Measurements from ENCODE around the gene TFB1M. TPM values are rescaled to one million over a fixed set of nuclear protein-coding genes. Genes with fewer than 3 reads are reported as not detected.

The TFB1M gene
- total RNA-seq, 1 experiment from 2014 or later, result 45.0 TPM

GRCh38 chr6:155228546-155229166 is 85.6 kb downstream of the TFB1M start:
- Histone ChIP-seq H3K36me3 (ENCODE audit: insufficient read depth, low read length) (no peaks in the 10 kb centered on the region), H3K4me1 (ENCODE audit: low read length) (no peaks in the 10 kb centered on the region), H3K4me3 (ENCODE audit: low read length) (no peak overlapping the region), H3K27me3 (ENCODE audit: low read length) (no peaks in the 10 kb centered on the region), H3K9me3 (ENCODE audit: low read length) (no peaks in the 10 kb centered on the region), H2AFZ (ENCODE audit: low read length) (no peak overlapping the region), H3K9me2 (replicated peaks; ENCODE audit: insufficient read depth, low read length) (no peaks in the 10 kb centered on the region), H3K79me2 (ENCODE audit: low read length) (no peaks in the 10 kb centered on the region), H3K27ac (ENCODE audit: low read length) (no peak overlapping the region), H3K4me2 (ENCODE audit: low read depth, low read length, poor library complexity, severe bottlenecking) (no peak overlapping the region), H4K20me1 (ENCODE audit: insufficient read depth, low read depth, low read length) (no peaks in the 10 kb centered on the region), H3K9ac (ENCODE audit: low read length) (no peak overlapping the region)
- DNase-seq, result no peak

DNA sequence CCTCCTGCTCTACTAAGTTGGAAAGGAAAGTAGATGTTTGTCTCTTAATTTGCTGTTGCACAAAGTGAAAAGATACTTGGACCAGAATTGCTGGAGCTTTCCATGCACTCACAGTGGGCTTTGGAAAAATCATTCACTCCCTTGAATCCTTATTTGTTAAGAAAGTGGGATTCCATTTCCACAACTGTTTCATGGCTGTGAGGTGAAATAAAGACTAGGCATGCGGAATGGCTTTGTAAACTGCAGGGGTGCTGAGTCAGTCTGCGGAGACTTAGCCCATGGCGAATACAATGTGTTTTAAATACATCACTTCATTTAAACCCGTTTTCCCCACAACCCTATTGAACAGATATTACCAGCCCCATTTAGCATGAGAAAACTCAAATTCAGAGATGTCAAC is 87.2 kb downstream of the TFB1M start:
- Histone ChIP-seq H3K9ac (ENCODE audit: low read length) (no peak overlapping the region), H2AFZ (ENCODE audit: low read length) (no peak overlapping the region), H3K27me3 (ENCODE audit: low read length) (no peaks in the 10 kb centered on the region), H4K20me1 (ENCODE audit: insufficient read depth, low read depth, low read length) (no peaks in the 10 kb centered on the region), H3K27ac (ENCODE audit: low read length) (no peak overlapping the region), H3K4me3 (ENCODE audit: low read length) (no peak overlapping the region), H3K79me2 (ENCODE audit: low read length) (no peaks in the 10 kb centered on the region), H3K9me3 (ENCODE audit: low read length) (no peaks in the 10 kb centered on the region), H3K36me3 (ENCODE audit: insufficient read depth, low read length) (no peaks in the 10 kb centered on the region), H3K4me1 (ENCODE audit: low read length) (no peaks in the 10 kb centered on the region), H3K4me2 (ENCODE audit: low read depth, low read length, poor library complexity, severe bottlenecking) (no peak overlapping the region), H3K9me2 (replicated peaks; ENCODE audit: insufficient read depth, low read length) (no peaks in the 10 kb centered on the region)
- no peak for DNase-seq

GRCh38 chr6:155224618-155225017 is 89.7 kb downstream of the TFB1M start:
- Histone ChIP-seq H2AFZ (ENCODE audit: low read length) (no peak overlapping the region), H3K36me3 (ENCODE audit: insufficient read depth, low read length) (no peaks in the 10 kb centered on the region), H3K4me1 (ENCODE audit: low read length) (no peaks in the 10 kb centered on the region), H3K9me2 (replicated peaks; ENCODE audit: insufficient read depth, low read length) (no peaks in the 10 kb centered on the region), H4K20me1 (ENCODE audit: insufficient read depth, low read depth, low read length) (no peaks in the 10 kb centered on the region), H3K4me3 (ENCODE audit: low read length) (no peak overlapping the region), H3K9me3 (ENCODE audit: low read length) (no peaks in the 10 kb centered on the region), H3K79me2 (ENCODE audit: low read length) (no peaks in the 10 kb centered on the region), H3K9ac (ENCODE audit: low read length) (no peak overlapping the region), H3K4me2 (ENCODE audit: low read depth, low read length, poor library complexity, severe bottlenecking) (no peak overlapping the region), H3K27me3 (ENCODE audit: low read length) (no peaks in the 10 kb centered on the region), H3K27ac (ENCODE audit: low read length) (no peak overlapping the region)
- DNase-seq, result no peak

GRCh38 chr6:155223646-155224451 is 90.4 kb downstream of the TFB1M start:
- H3K9me2 ChIP-seq (replicated peaks; ENCODE audit: insufficient read depth, low read length), result no peaks in the 10 kb centered on the region
- no peaks in the 10 kb centered on the region for H3K36me3 ChIP-seq (ENCODE audit: insufficient read depth, low read length)
- no peak for DNase-seq
- no peak overlapping the region for H3K4me3 ChIP-seq (ENCODE audit: low read length)
- H3K27ac ChIP-seq (ENCODE audit: low read length), result no peak overlapping the region
- H3K4me2 ChIP-seq (ENCODE audit: low read depth, low read length, poor library complexity, severe bottlenecking), result no peak overlapping the region
- no peak overlapping the region for H2AFZ ChIP-seq (ENCODE audit: low read length)
- no peaks in the 10 kb centered on the region for H3K27me3 ChIP-seq (ENCODE audit: low read length)
- no peaks in the 10 kb centered on the region for H3K79me2 ChIP-seq (ENCODE audit: low read length)
- H3K9ac ChIP-seq (ENCODE audit: low read length), result no peak overlapping the region
- H3K9me3 ChIP-seq (ENCODE audit: low read length), result no peaks in the 10 kb centered on the region
- H3K4me1 ChIP-seq (ENCODE audit: low read length), result no peaks in the 10 kb centered on the region
- H4K20me1 ChIP-seq (ENCODE audit: insufficient read depth, low read depth, low read length), result no peaks in the 10 kb centered on the region

DNA sequence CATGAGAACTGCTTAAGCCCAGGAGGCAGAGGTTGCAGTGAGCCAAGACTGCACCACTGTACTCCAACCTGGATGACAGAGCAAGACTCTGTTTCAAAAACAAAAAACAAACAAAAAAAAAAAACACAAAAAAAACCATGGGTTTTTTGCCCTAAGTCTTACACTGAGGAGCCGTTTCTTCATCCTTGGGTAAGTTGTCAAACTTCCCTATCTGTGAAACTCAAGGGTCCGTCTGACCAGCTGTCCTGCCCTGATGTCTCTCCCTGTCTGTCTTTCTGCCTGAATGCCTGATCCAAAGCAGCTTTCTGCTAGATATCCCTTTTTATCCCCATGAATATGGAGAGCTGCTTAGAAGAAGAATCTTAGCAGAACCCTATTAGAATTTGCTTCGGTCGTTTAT is 91.8 kb downstream of the TFB1M start:
- H3K36me3 ChIP-seq (ENCODE audit: insufficient read depth, low read length), result no peaks in the 10 kb centered on the region
- no peaks in the 10 kb centered on the region for H3K9me3 ChIP-seq (ENCODE audit: low read length)
- H4K20me1 ChIP-seq (ENCODE audit: insufficient read depth, low read depth, low read length), result no peaks in the 10 kb centered on the region
- H3K79me2 ChIP-seq (ENCODE audit: low read length), result no peaks in the 10 kb centered on the region
- H3K9me2 ChIP-seq (replicated peaks; ENCODE audit: insufficient read depth, low read length), result no peaks in the 10 kb centered on the region
- no peak for DNase-seq
- H3K27ac ChIP-seq (ENCODE audit: low read length), result no peak overlapping the region
- H3K4me3 ChIP-seq (ENCODE audit: low read length), result no peak overlapping the region
- no peaks in the 10 kb centered on the region for H3K27me3 ChIP-seq (ENCODE audit: low read length)
- no peak overlapping the region for H3K4me2 ChIP-seq (ENCODE audit: low read depth, low read length, poor library complexity, severe bottlenecking)
- H3K4me1 ChIP-seq (ENCODE audit: low read length), result no peaks in the 10 kb centered on the region
- H3K9ac ChIP-seq (ENCODE audit: low read length), result no peak overlapping the region
- no peak overlapping the region for H2AFZ ChIP-seq (ENCODE audit: low read length)

GRCh38 chr6:155221086-155221485 is 93.2 kb downstream of the TFB1M start:
- Histone ChIP-seq H3K4me2 (ENCODE audit: low read depth, low read length, poor library complexity, severe bottlenecking) (no peak overlapping the region), H4K20me1 (ENCODE audit: insufficient read depth, low read depth, low read length) (no peaks in the 10 kb centered on the region), H3K27ac (ENCODE audit: low read length) (no peak overlapping the region), H3K9me2 (replicated peaks; ENCODE audit: insufficient read depth, low read length) (no peaks in the 10 kb centered on the region), H2AFZ (ENCODE audit: low read length) (no peak overlapping the region), H3K4me1 (ENCODE audit: low read length) (no peaks in the 10 kb centered on the region), H3K4me3 (ENCODE audit: low read length) (no peak overlapping the region), H3K9ac (ENCODE audit: low read length) (no peak overlapping the region), H3K36me3 (ENCODE audit: insufficient read depth, low read length) (no peaks in the 10 kb centered on the region), H3K9me3 (ENCODE audit: low read length) (no peaks in the 10 kb centered on the region), H3K79me2 (ENCODE audit: low read length) (no peaks in the 10 kb centered on the region), H3K27me3 (ENCODE audit: low read length) (no peaks in the 10 kb centered on the region)
- no peak for DNase-seq

GRCh38 chr6:155219858-155220301 is 94.4 kb downstream of the TFB1M start:
- no peaks in the 10 kb centered on the region for H3K9me3 ChIP-seq (ENCODE audit: low read length)
- no peak overlapping the region for H3K27ac ChIP-seq (ENCODE audit: low read length)
- H3K27me3 ChIP-seq (ENCODE audit: low read length), result no peaks in the 10 kb centered on the region
- H2AFZ ChIP-seq (ENCODE audit: low read length), result no peak overlapping the region
- H3K4me2 ChIP-seq (ENCODE audit: low read depth, low read length, poor library complexity, severe bottlenecking), result no peak overlapping the region
- H3K4me1 ChIP-seq (ENCODE audit: low read length), result no peaks in the 10 kb centered on the region
- no peaks in the 10 kb centered on the region for H3K9me2 ChIP-seq (replicated peaks; ENCODE audit: insufficient read depth, low read length)
- no peak overlapping the region for H3K9ac ChIP-seq (ENCODE audit: low read length)
- H3K79me2 ChIP-seq (ENCODE audit: low read length), result no peaks in the 10 kb centered on the region
- no peak overlapping the region for H3K4me3 ChIP-seq (ENCODE audit: low read length)
- no peaks in the 10 kb centered on the region for H4K20me1 ChIP-seq (ENCODE audit: insufficient read depth, low read depth, low read length)
- no peak for DNase-seq
- no peaks in the 10 kb centered on the region for H3K36me3 ChIP-seq (ENCODE audit: insufficient read depth, low read length)

GRCh38 chr6:155219299-155219698 is 95.0 kb downstream of the TFB1M start:
- no peak for DNase-seq
- no peak overlapping the region for H2AFZ ChIP-seq (ENCODE audit: low read length)
- no peaks in the 10 kb centered on the region for H3K9me2 ChIP-seq (replicated peaks; ENCODE audit: insufficient read depth, low read length)
- no peak overlapping the region for H3K9ac ChIP-seq (ENCODE audit: low read length)
- H4K20me1 ChIP-seq (ENCODE audit: insufficient read depth, low read depth, low read length), result no peaks in the 10 kb centered on the region
- no peaks in the 10 kb centered on the region for H3K27me3 ChIP-seq (ENCODE audit: low read length)
- no peaks in the 10 kb centered on the region for H3K9me3 ChIP-seq (ENCODE audit: low read length)
- no peaks in the 10 kb centered on the region for H3K36me3 ChIP-seq (ENCODE audit: insufficient read depth, low read length)
- H3K4me3 ChIP-seq (ENCODE audit: low read length), result no peak overlapping the region
- no peaks in the 10 kb centered on the region for H3K79me2 ChIP-seq (ENCODE audit: low read length)
- H3K4me2 ChIP-seq (ENCODE audit: low read depth, low read length, poor library complexity, severe bottlenecking), result no peak overlapping the region
- no peak overlapping the region for H3K27ac ChIP-seq (ENCODE audit: low read length)
- no peaks in the 10 kb centered on the region for H3K4me1 ChIP-seq (ENCODE audit: low read length)

All from Karpas-422 (cell line).